HCT116 (cell line): ENCODE results near the gene NEURL3. TPM values are rescaled to one million over a fixed set of nuclear protein-coding genes. Genes with fewer than 3 reads are reported as not detected.

ENCODE experiments used
- ATAC-seq: fragments of 200-7000 bp; cut with Tn5 transposase; 2 replicates; pipeline ENCODE4 v1.9.1; 2020; ENCODE audit warnings: mild to moderate bottlenecking, moderate library complexity
- BruUV-seq: library from RNA; stranded (reverse); fragments of 400-500 nt; replicated peaks from 2 replicates; lab custom pipeline; 2021; lab: Mats Ljungman, UMichigan
- CTCF ChIA-PET: fragments of 300-600 bp; sonication (Branson Sonifier 250); formaldehyde crosslinking; loops from one replicate; lab custom pipeline; 2021; ENCODE audit warnings: antibody characterized with exemption; lab: Charles Lee
- POLR2A ChIA-PET: fragments of 300-600, 350-600 bp; sonication (Branson Sonifier 250); formaldehyde crosslinking; loops from one replicate; lab custom pipeline; 2021; ENCODE audit warnings: antibody characterized with exemption; lab: Charles Lee
- RAD21 ChIA-PET, 2 experiments: fragments of 300-600 bp; sonication (Branson Sonifier 250); formaldehyde crosslinking; loops; one replicate each; lab custom pipeline; 2023; ENCODE audit warnings: low total read pairs in 2 of 2; ENCODE audit not compliant: uncharacterized antibody in 2 of 2, unreplicated experiment in 2 of 2, low non-redundant PET in 1 of 2; lab: Charles Lee
- DNase-seq: peaks from one replicate; pipeline ENCODE4 v3.0.0-alpha.2; 2010; ENCODE audit warnings: low read depth, low spot score
- H2AFZ ChIP-seq: fragments of 200-600 bp; shearing (Covaris generic), sonication (generic); 2 replicates; pipeline ENCODE4 v1.6.1; 2017; ENCODE audit warnings: low read depth, mixed run types, mixed read lengths, antibody characterized with exemption, low read length; ENCODE audit not compliant: poor library complexity, severe bottlenecking
- H3K27ac ChIP-seq: 2 replicates; pipeline ENCODE4 v1.5.1; 2012; ENCODE audit warnings: low read depth, low read length
- H3K27me3 ChIP-seq: fragments of 200-600 bp; sonication (generic); 2 replicates; pipeline ENCODE4 v1.6.1; 2016; ENCODE audit warnings: mixed run types, low read length, mixed read lengths; ENCODE audit not compliant: insufficient read depth
- H3K36me3 ChIP-seq, 2 experiments: fragments of 200-500 bp in 1 of 2; fragments of 200-600 bp in 1 of 2; sonication (Bioruptor generic) in 1 of 2; sonication (generic) in 1 of 2; 2 replicates each; pipeline versions ENCODE4 v1.5.1 to v1.6.1; 2014 to 2016; ENCODE audit warnings: low read length in 2 of 2, inconsistent platforms in 1 of 2, mixed read lengths in 1 of 2, mixed run types in 1 of 2; ENCODE audit not compliant: insufficient read depth in 2 of 2, control insufficient read depth in 1 of 2
- H3K4me1 ChIP-seq, 2 experiments: fragments of 200-600 bp in 1 of 2; sonication (generic) in 1 of 2; 2 replicates each; pipeline versions ENCODE4 v1.5.1 to v1.6.1; 2012 to 2017; ENCODE audit warnings: low read length in 2 of 2, inconsistent platforms in 1 of 2, mild to moderate bottlenecking in 1 of 2, mixed read lengths in 1 of 2, mixed run types in 1 of 2, moderate library complexity in 1 of 2; ENCODE audit not compliant: insufficient read depth in 2 of 2, control insufficient read depth in 1 of 2
- H3K4me2 ChIP-seq: fragments of 200-600 bp; sonication (generic); 2 replicates; pipeline ENCODE4 v1.6.1; 2017; ENCODE audit warnings: mixed run types, low read length, mixed read lengths
- H3K4me3 ChIP-seq, 2 experiments: fragments of 200-600 bp in 1 of 2; sonication (generic) in 1 of 2; replicated peaks in 1 of 2; 2 replicates each; pipeline ENCODE4 v1.5.1; 2011 to 2016; ENCODE audit warnings: low read length in 2 of 2, control low read depth in 1 of 2, low read depth in 1 of 2, mild to moderate bottlenecking in 1 of 2, mixed read lengths in 1 of 2, mixed run types in 1 of 2
- H3K79me2 ChIP-seq: fragments of 200-600 bp; sonication (generic); 2 replicates; pipeline ENCODE4 v1.6.1; 2017; ENCODE audit warnings: mild to moderate bottlenecking, mixed run types, low read length, moderate library complexity, mixed read lengths; ENCODE audit not compliant: insufficient read depth
- H3K9ac ChIP-seq: fragments of 200-600 bp; sonication (generic); 2 replicates; pipeline ENCODE4 v1.6.1; 2016; ENCODE audit warnings: low read length, mixed read lengths
- H3K9me2 ChIP-seq: fragments of 200-600 bp; sonication (generic), shearing (Covaris generic); 2 replicates; pipeline ENCODE4 v1.6.1; 2017; ENCODE audit warnings: mixed run types, mild to moderate bottlenecking, moderate library complexity; ENCODE audit not compliant: insufficient read depth
- H3K9me3 ChIP-seq, 2 experiments: fragments of 200-500 bp in 1 of 2; fragments of 200-600 bp in 1 of 2; sonication (Bioruptor generic) in 1 of 2; sonication (generic) in 1 of 2; 2 replicates each; pipeline ENCODE4 v1.6.1; 2014 to 2017; ENCODE audit warnings: low read length in 2 of 2, mixed read lengths in 2 of 2, inconsistent platforms in 1 of 2, low read depth in 1 of 2, mild to moderate bottlenecking in 1 of 2, mixed run types in 1 of 2, moderate library complexity in 1 of 2; ENCODE audit not compliant: control insufficient read depth in 1 of 2, insufficient read depth in 1 of 2
- H4K20me1 ChIP-seq: fragments of 200-600 bp; sonication (generic), shearing (Covaris generic); 2 replicates; pipeline ENCODE4 v1.6.1; 2017; ENCODE audit warnings: mixed run types, mild to moderate bottlenecking, moderate library complexity; ENCODE audit not compliant: insufficient read depth
- CBX3 ChIP-seq: IDR thresholded peaks from 2 replicates; pipeline ENCODE4 v1.6.1; 2012; ENCODE audit warnings: low read depth
- EGR1 ChIP-seq: IDR thresholded peaks from 2 replicates; pipeline ENCODE4 v1.6.1; 2012; ENCODE audit warnings: low read depth
- ELF1 ChIP-seq: IDR thresholded peaks from 2 replicates; pipeline ENCODE4 v1.6.1; 2012; ENCODE audit warnings: low read depth, borderline replicate concordance
- EZH2phosphoT487 ChIP-seq: fragments of 200-600 bp; IDR thresholded peaks from 2 replicates; pipeline ENCODE4 v1.6.1; 2018; ENCODE audit warnings: antibody characterized with exemption, borderline replicate concordance
- POLR2A ChIP-seq: IDR thresholded peaks from 2 replicates; pipeline ENCODE4 v1.7.0; 2011; ENCODE audit warnings: borderline replicate concordance; ENCODE audit not compliant: insufficient read depth, insufficient read length; ENCODE audit errors: extremely low read depth
- POLR2AphosphoS5 ChIP-seq: IDR thresholded peaks from 2 replicates; pipeline ENCODE4 v1.6.1; 2011; ENCODE audit warnings: mild to moderate bottlenecking, low read depth, low read length, moderate library complexity
- RAD21 ChIP-seq: IDR thresholded peaks from 2 replicates; pipeline ENCODE4 v1.6.1; 2012; ENCODE audit warnings: low read depth, mild to moderate bottlenecking
- SIN3A ChIP-seq: IDR thresholded peaks from 2 replicates; pipeline ENCODE4 v1.6.1; 2012; ENCODE audit warnings: low read depth
- SP1 ChIP-seq: IDR thresholded peaks from 2 replicates; pipeline ENCODE4 v1.6.1; 2012; ENCODE audit warnings: low read depth
- YY1 ChIP-seq: IDR thresholded peaks from 2 replicates; pipeline ENCODE4 v1.6.1; 2011; ENCODE audit warnings: low read length, low read depth, moderate library complexity, mild to moderate bottlenecking; ENCODE audit not compliant: insufficient replicate concordance; ENCODE audit errors: extremely low read depth
- ZFX ChIP-seq: fragments of 450-650 bp; IDR thresholded peaks from 2 replicates; pipeline ENCODE4 v1.6.1; 2017
- intact Hi-C: fragments of 100-400 bp; cut with micrococcal nuclease; formaldehyde crosslinking; loops from 2 replicates; pipeline ENCODE4 v1.10.0; 2022
- total RNA-seq: library from RNA; stranded (reverse); gene quantifications from one replicate; pipeline ENCODE4 v1.2.1, GENCODE V29; 2021; ENCODE audit not compliant: unreplicated experiment
- TF ChIP-seq, protein P1 (sequence below): IDR thresholded peaks from 2 replicates; pipeline ENCODE4 v1.6.1; 2011; ENCODE audit warnings: mild to moderate bottlenecking, low read length, moderate library complexity; ENCODE audit not compliant: insufficient replicate concordance; ENCODE audit errors: extremely low read depth
- TF ChIP-seq, protein P2 (sequence below): IDR thresholded peaks from 2 replicates; pipeline ENCODE4 v1.6.1; 2012; ENCODE audit warnings: low read depth

The NEURL3 gene
- total RNA-seq, 1 experiment from 2014 or later, result not detected

DNA sequence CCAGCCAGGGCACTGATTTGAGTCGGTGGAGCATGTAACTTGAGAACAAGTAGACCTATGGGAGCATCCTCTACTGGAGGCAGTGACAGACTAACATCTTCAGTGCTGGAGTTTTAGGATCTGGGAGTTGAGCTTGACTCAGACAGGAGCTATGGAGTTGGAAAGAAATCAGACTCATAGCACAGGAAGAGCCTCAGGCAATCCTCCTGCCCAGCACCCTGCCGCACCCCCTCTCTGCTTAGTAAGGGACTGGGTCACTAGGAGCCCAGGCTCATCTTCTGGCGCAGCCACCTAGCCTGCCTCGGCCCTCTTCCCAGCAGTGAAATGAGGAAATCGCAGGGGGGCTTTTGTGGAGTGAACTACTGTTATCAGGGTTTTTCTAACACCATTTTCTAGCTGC lies 35.0 kb upstream of the NEURL3 start:
- DNase-seq (no peak), ATAC-seq (no peak)
- H3K79me2 ChIP-seq, result 0 out of 2 replicates have a peak, but pooled peaks cover 3% of the 10 kb centered on the region
- no peak overlapping the region for H3K4me3 ChIP-seq
- no peak overlapping the region for H2AFZ ChIP-seq
- no peak overlapping the region for H3K27ac ChIP-seq
- peak overlapping the region; percentile 3; the same call in 1 of the 2 replicates for H3K9ac ChIP-seq
- peak overlapping the region; percentile 40 for H3K4me2 ChIP-seq
- ChIA-PET CTCF (interaction anchor here (2.4 to 3.8 kb wide), 2 partner anchors 10 to 14 kb away, joined by 9 to 22 read pairs; no protein-coding TSS in a partner anchor), POLR2A (no interaction called here), RAD21 (no interaction called here)
- H3K9me3 ChIP-seq, result no peaks in the 10 kb centered on the region
- intact Hi-C loops, result no loop called here
- BruUV-seq, result no TSS peak
- no peaks in the 10 kb centered on the region for H4K20me1 ChIP-seq
- H3K4me1 ChIP-seq, result peaks cover 10 to 46% of the 10 kb centered on the region in 2 experiments
- H3K36me3 ChIP-seq, result no peaks in the 10 kb centered on the region
- TF ChIP-seq POLR2AphosphoS5 (no peak), EZH2phosphoT487 (no peak), ZFX (no peak), CBX3 (no peak), YY1 (no peak), EGR1 (no peak), SP1 (no peak), ELF1 (no peak), SIN3A (no peak), POLR2A (no peak), RAD21 (no peak)
- TF ChIP-seq, protein P1, sequence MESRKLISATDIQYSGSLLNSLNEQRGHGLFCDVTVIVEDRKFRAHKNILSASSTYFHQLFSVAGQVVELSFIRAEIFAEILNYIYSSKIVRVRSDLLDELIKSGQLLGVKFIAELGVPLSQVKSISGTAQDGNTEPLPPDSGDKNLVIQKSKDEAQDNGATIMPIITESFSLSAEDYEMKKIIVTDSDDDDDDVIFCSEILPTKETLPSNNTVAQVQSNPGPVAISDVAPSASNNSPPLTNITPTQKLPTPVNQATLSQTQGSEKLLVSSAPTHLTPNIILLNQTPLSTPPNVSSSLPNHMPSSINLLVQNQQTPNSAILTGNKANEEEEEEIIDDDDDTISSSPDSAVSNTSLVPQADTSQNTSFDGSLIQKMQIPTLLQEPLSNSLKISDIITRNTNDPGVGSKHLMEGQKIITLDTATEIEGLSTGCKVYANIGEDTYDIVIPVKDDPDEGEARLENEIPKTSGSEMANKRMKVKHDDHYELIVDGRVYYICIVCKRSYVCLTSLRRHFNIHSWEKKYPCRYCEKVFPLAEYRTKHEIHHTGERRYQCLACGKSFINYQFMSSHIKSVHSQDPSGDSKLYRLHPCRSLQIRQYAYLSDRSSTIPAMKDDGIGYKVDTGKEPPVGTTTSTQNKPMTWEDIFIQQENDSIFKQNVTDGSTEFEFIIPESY, result no peak
- TF ChIP-seq, protein P2, sequence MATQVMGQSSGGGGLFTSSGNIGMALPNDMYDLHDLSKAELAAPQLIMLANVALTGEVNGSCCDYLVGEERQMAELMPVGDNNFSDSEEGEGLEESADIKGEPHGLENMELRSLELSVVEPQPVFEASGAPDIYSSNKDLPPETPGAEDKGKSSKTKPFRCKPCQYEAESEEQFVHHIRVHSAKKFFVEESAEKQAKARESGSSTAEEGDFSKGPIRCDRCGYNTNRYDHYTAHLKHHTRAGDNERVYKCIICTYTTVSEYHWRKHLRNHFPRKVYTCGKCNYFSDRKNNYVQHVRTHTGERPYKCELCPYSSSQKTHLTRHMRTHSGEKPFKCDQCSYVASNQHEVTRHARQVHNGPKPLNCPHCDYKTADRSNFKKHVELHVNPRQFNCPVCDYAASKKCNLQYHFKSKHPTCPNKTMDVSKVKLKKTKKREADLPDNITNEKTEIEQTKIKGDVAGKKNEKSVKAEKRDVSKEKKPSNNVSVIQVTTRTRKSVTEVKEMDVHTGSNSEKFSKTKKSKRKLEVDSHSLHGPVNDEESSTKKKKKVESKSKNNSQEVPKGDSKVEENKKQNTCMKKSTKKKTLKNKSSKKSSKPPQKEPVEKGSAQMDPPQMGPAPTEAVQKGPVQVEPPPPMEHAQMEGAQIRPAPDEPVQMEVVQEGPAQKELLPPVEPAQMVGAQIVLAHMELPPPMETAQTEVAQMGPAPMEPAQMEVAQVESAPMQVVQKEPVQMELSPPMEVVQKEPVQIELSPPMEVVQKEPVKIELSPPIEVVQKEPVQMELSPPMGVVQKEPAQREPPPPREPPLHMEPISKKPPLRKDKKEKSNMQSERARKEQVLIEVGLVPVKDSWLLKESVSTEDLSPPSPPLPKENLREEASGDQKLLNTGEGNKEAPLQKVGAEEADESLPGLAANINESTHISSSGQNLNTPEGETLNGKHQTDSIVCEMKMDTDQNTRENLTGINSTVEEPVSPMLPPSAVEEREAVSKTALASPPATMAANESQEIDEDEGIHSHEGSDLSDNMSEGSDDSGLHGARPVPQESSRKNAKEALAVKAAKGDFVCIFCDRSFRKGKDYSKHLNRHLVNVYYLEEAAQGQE, result no peak
- no peaks in the 10 kb centered on the region for H3K27me3 ChIP-seq
- no peaks in the 10 kb centered on the region for H3K9me2 ChIP-seq
